Fibroblast of the aortic adventitia (primary cell): ENCODE results near the gene LCN15. TPM values are rescaled to one million over a fixed set of nuclear protein-coding genes. Genes with fewer than 3 reads are reported as not detected.
A peak's percentile ranks its signal among the peaks of the same experiment; 100 is the strongest.
"Not testable (repeated sequence)": the region's sequence is repeated elsewhere in the genome, so short reads cannot be mapped to it uniquely, and the experiment has no call there.

Source experiments
- DNase-seq: peaks from one replicate; pipeline ENCODE4 v3.0.0-alpha.2; 2010; ENCODE audit warnings: low read depth
- H3K4me3 ChIP-seq: 2 replicates; pipeline ENCODE4 v1.5.1; 2011; ENCODE audit warnings: low read depth, mild to moderate bottlenecking, control low read depth, low read length, moderate library complexity
- total RNA-seq: library from RNA; depleted of rRNA; stranded (reverse); fragments of >200 nt; gene quantifications from 2 replicates; pipeline ENCODE4 v1.2.3, GENCODE V29; 2012; ENCODE audit warnings: low replicate concordance
- TF ChIP-seq, protein P1 (sequence below): IDR thresholded peaks from 2 replicates; pipeline ENCODE4 v1.5.1; 2011; ENCODE audit warnings: mild to moderate bottlenecking, low read length, control low read depth, inconsistent platforms; ENCODE audit not compliant: insufficient read depth

LCN15 gene
- total RNA-seq, 1 donor: not detected

DNA sequence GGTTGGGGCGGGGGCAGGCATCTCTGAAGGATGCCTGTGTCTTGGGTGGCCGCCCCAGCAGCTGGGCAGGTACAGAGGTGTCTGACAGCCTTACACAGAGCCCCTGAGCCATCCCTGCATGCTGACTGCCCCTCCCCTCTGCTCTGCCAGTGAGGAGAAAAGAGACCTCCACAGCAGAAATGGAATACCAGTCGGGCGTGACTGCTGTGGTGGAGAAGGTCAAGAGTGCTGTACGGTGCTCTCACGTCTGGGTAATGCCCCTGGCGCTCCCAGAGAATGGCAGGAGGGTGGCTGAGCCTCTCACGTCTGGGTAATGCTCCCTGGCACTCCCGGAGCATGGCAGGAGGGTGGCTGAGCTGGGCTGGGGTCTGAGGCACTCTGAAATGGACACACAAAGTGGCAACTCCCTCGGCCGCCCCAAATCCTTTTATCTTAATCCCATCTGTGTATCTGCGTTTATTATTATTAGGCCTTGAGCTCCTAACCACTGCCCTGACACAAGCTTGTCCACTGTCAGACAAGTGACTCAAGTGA, 41.0 kb upstream of the LCN15 start:
- TF ChIP-seq, protein P1, sequence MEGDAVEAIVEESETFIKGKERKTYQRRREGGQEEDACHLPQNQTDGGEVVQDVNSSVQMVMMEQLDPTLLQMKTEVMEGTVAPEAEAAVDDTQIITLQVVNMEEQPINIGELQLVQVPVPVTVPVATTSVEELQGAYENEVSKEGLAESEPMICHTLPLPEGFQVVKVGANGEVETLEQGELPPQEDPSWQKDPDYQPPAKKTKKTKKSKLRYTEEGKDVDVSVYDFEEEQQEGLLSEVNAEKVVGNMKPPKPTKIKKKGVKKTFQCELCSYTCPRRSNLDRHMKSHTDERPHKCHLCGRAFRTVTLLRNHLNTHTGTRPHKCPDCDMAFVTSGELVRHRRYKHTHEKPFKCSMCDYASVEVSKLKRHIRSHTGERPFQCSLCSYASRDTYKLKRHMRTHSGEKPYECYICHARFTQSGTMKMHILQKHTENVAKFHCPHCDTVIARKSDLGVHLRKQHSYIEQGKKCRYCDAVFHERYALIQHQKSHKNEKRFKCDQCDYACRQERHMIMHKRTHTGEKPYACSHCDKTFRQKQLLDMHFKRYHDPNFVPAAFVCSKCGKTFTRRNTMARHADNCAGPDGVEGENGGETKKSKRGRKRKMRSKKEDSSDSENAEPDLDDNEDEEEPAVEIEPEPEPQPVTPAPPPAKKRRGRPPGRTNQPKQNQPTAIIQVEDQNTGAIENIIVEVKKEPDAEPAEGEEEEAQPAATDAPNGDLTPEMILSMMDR: no peak
- H3K4me3 ChIP-seq: no peak overlapping the region

DNA sequence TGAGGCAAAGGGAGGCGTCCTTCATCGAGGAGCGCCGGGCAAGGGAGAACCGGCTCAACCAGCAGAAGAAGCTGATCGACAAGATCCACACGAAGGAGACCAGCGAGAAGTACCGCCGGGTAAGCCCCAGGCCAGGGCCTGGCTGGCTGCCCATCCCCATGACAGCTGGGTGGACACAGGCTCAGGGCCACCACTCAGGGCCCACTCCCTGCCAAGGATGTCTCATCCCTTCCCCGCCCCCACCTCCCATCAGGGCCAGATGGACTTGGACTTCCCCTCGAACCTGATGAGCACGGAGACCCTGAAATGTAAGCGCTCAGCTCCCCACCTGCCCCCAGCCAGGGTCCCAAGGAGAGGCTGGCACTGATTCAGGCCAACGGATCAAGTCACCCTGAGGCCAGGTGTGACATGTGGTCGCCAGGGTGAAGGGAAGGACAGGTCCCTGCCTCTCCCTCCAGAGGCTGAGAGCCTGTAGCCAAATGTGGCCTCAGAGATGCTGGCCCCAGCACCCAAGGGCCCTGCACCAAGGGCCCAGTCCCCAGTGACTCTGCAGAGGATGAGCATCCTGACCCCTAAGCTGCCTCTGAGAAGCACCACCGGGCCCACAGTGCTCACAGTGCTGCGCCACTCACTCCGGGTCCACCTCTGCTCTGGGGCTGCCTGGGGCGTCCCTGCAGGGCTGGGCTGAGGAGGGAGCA, 40.3 kb upstream of the LCN15 start:
- no peak overlapping the region for H3K4me3 ChIP-seq
- DNase-seq: no peak
- TF ChIP-seq, protein P1: no peak

More for the DNA sequence above, 41.0 kb upstream of the LCN15 start:
- DNase-seq: no peak

DNA sequence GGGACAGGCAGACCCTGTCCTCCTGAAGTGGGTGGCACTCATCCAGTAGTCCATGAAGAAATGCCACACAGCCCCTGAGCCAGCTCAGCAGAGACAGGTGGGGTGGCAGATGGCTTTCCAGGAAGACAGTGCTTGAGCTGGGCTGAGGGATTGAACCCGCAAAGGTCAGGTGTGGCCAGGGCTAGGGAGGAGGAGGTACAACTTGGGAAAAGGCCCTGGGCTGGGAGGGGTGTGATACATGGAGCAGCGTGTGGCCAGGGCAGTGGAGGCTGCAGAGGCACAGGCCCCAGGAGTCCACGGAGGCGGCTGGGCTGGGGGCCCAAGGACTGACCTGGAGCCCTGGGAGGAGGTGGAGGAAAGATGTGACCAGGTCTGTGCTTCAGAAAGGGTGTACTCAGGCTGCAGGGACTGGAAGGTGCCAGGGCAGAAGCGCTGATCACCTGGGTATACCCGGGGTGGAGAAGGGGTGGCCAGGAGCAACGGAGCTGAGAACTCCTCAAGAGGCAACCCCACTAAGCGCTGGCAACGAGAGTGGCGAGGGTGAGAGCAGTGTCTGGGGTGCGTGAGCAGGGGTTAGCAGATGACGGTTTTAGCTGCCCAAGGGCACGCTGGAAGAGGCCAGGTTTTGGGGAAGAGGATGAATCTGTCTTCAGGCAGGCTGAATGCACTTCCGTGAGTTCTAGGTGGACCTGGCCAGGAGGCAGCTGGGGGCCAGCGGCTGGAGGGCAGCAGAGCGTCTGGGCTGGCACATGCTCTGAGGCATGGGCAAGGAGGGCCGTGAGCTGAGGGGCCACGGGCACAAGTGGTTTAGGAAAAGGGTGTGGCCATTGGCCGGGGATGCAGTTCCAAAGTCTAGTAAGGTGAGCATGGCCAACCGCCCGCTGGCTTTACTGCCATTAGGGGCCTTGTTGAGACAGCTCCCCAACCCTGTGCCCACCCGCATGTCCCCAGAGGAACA, 39.5 kb upstream of the LCN15 start:
- TF ChIP-seq, protein P1: no peak
- H3K4me3 ChIP-seq: no peak overlapping the region
- no peak for DNase-seq

DNA sequence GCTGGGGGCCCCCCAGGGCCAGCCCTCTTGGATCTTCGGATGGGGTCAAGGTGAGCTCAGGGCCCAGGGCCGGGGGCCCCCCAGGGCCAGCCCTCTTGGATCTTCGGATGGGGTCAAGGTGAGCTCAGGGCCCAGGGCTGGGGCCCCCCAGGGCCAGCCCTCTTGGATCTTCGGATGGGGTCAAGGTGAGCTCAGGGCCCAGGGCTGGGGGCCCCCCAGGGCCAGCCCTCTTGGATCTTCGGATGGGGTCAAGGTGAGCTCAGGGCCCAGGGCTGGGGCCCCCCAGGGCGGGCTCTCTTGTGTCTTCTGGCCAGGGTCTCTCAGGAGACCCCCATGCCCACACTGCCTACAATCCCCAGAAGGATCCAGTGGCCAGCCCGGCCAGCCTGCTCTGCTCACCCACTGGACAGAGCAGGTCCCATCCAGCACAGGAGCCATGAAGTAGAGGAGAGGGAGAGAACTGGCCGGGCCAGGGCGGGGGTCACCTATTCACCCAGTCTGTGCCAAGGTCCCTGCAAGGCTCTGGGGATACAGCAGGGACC, 38.8 kb upstream of the LCN15 start:
- not testable (repeated sequence) for H3K4me3 ChIP-seq, DNase-seq

DNA sequence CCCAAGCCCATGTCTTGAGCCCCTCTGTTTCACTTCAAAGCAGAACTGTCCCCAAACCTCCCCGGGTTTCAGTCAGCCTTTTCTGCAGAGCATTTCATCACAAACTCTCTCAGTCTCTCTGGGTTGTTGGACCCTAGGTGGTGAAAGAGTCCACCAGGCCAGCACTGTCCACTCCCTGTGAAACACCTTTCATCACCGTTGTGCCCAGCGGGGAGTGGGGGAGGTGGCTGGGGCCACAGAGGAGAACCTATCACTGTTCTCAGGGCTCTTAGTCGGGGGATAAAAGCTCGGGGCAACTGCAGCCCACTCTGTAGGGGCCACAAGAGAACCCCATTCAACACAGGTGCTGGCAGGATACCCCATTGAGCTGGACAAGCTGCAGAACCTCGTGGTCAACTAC, 38.0 kb upstream of the LCN15 start:
- H3K4me3 ChIP-seq: no peak overlapping the region
- TF ChIP-seq, protein P1: no peak
- DNase-seq: no peak

DNA sequence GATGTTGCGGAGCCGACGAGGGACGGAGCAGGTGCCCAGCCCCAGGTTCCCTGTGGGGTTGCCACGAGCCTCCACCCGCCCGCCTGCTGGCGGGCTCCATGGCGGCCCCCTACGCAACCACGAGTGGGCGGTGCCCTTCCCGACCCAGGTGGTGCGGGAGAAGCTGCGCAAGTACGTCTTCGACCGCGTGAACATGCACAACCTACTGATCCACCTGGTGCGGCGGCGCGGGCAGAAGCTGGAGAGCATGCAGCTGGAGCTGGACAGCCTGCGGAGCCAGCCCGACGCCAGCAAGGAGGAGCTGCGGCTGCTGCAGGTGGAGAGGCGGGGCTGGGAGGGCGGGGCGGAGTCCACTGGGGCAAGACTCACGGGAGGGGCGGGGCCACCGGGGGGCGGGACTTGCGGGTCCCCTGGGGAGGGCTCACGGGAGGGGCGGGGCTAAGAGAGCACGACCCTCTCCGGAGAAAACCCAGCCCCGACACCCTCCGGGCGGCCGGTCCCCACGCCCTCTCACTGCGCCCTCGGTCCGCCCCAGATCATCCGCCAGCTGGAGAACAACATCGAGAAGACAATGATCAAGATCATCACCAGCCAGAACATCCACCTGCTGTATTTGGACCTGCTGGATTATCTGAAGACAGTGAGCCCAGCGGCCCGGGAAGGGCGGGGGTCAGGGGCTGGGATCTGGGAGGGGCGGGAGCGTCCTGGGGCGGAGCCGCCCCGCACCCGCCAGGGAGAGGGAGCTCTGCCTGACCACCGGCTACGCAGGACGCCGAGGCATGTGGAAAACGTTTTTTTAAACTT, 35.7 kb upstream of the LCN15 start:
- H3K4me3 ChIP-seq: no peak overlapping the region
- DNase-seq: peak; percentile 18
- TF ChIP-seq, protein P1: no peak
